Liver (tissue), 3 donors: ENCODE measurements around the gene TDP2.

Experiments used
- ATF3 ChIP-seq: IDR thresholded peaks from 2 replicates; pipeline ENCODE4 v1.6.1; 2016; ENCODE audit warnings: antibody characterized with exemption
- CTCF ChIP-seq: fragments of 150-350 bp; IDR thresholded peaks from 2 replicates; pipeline ENCODE4 v1.5.1; 2017; ENCODE audit warnings: improper control_type of control experiment, low read depth, low read length; ENCODE audit not compliant: missing input control
- EGR1 ChIP-seq, 2 donors: IDR thresholded peaks; 2 replicates each; pipeline ENCODE4 v1.6.1; 2016 to 2018; ENCODE audit warnings: antibody characterized with exemption in 2 of 2, low read depth in 2 of 2
- FOXA2 ChIP-seq: IDR thresholded peaks from 2 replicates; pipeline ENCODE4 v1.6.1; 2016; ENCODE audit warnings: antibody characterized with exemption
- GABPA ChIP-seq, 2 donors: IDR thresholded peaks in 1 of 2; conservative IDR thresholded peaks in 1 of 2; 2 replicates each; pipeline ENCODE4 v1.6.1; 2016; ENCODE audit warnings: antibody characterized with exemption in 2 of 2, mild to moderate bottlenecking in 1 of 2, moderate library complexity in 1 of 2
- RAD21 ChIP-seq, 2 donors: IDR thresholded peaks; 2 replicates each; pipeline ENCODE4 v1.6.1; 2016; ENCODE audit warnings: antibody characterized with exemption in 2 of 2, mild to moderate bottlenecking in 2 of 2
- SP1 ChIP-seq: IDR thresholded peaks from 2 replicates; pipeline ENCODE4 v1.6.1; 2018; ENCODE audit warnings: antibody characterized with exemption, mild to moderate bottlenecking
- YY1 ChIP-seq: IDR thresholded peaks from 2 replicates; pipeline ENCODE4 v1.6.1; 2016; ENCODE audit warnings: antibody characterized with exemption, mild to moderate bottlenecking
- TF ChIP-seq, protein P1 (sequence below): IDR thresholded peaks from 2 replicates; pipeline ENCODE4 v1.6.1; 2016; ENCODE audit warnings: antibody characterized with exemption, mild to moderate bottlenecking
- donor health status: healthy.
- donor health status: healthy.

DNA sequence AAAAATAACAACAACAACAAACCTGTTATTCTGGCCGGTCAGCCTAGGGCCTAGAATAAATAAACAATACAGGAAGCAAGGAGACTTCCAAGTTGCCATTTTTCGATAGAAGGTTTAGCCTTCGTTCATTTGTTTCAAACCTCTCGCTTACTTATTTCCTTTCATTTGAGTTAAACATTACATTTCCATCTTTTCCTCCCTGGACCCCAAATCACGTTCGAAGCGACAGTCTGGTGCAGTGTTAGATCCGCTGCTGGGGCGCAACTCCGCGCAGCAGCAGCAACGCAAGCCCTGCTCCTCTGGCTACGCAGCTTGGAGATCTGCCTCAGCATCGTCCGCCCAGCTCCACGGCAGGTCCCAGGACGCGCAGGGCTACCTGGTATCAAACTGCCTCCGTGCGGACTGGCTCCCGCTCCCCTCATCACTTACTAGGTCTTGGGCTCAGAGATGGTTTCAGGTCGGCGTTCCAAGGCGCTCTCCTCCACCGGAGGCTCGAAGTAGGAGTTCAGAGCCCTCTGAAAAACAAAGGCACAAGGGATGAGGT, 530 bp downstream of the TDP2 start:
- TF ChIP-seq ATF3 (no peak), RAD21 (IDR thresholded peaks at IDR 0.05) (no peak), CTCF (no peak), GABPA (IDR thresholded peaks at IDR 0.05 in 1 of 2, conservative IDR thresholded peaks at IDR 0.05 in 1 of 2) (no peak), FOXA2 (no peak), EGR1 (IDR thresholded peaks at IDR 0.05; ENCODE audit: low read depth in 2 of 2) (no peak), YY1 (no peak), SP1 (no peak)
- TF ChIP-seq, protein P1, sequence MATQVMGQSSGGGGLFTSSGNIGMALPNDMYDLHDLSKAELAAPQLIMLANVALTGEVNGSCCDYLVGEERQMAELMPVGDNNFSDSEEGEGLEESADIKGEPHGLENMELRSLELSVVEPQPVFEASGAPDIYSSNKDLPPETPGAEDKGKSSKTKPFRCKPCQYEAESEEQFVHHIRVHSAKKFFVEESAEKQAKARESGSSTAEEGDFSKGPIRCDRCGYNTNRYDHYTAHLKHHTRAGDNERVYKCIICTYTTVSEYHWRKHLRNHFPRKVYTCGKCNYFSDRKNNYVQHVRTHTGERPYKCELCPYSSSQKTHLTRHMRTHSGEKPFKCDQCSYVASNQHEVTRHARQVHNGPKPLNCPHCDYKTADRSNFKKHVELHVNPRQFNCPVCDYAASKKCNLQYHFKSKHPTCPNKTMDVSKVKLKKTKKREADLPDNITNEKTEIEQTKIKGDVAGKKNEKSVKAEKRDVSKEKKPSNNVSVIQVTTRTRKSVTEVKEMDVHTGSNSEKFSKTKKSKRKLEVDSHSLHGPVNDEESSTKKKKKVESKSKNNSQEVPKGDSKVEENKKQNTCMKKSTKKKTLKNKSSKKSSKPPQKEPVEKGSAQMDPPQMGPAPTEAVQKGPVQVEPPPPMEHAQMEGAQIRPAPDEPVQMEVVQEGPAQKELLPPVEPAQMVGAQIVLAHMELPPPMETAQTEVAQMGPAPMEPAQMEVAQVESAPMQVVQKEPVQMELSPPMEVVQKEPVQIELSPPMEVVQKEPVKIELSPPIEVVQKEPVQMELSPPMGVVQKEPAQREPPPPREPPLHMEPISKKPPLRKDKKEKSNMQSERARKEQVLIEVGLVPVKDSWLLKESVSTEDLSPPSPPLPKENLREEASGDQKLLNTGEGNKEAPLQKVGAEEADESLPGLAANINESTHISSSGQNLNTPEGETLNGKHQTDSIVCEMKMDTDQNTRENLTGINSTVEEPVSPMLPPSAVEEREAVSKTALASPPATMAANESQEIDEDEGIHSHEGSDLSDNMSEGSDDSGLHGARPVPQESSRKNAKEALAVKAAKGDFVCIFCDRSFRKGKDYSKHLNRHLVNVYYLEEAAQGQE: no peak
